GM19193 (cell line): ENCODE results near the gene EML4.

ENCODE experiments used
- POLR2A ChIP-seq: IDR thresholded peaks from 4 replicates; pipeline ENCODE4 v1.6.1; 2011; ENCODE audit not compliant: insufficient read depth, insufficient read length; ENCODE audit errors: extremely low read depth

Gene EML4

DNA sequence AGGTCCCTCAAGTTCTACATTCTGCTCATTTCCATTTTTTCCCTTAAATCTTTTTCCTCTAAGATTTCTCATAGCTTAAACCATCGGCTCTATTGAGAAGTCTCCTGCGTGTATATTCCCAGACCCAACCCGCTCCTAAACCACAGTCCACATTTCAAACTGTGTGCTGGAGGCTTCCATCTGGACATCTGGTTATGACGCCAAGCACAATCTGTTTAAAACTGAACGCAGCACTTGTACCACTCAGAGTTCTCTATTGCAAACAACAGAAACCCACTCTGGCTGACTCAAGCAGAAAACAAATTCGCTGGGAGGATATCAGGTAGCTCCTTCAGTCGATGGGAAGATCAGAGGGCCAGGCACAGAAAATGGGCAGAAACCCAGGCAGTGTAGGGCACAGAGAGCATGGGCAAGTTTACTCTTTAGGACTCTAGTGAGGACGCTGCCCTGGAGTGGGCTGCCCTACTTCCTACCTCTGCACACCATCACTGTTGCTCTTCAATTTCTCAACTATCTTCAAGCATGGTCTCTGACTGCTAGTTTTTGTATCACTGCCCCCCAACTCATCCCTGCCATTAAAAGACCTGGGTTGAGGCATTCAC is 5.6 kb upstream of the EML4 start:
- TF ChIP-seq POLR2A: no peak

DNA sequence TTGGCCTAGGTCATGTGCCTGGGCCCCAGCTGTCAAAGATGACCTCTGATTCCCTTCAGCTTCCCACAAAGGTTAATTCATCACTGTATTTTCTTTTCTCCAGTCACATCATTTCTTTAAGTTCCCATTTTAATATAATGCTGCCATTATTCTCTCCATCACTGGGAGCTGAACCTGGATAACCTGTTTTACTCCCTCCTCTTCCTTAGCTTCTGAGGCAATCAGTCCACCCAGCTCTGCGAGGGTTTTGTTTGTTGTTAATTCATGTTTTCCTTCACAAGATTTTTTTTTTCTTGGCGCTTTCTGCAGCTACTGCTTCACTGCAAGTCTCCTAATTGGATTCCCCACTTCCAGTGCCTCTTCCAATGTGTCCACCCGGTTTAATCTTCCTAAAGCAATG is 5.1 kb upstream of the EML4 start:
- TF ChIP-seq POLR2A: no peak

DNA sequence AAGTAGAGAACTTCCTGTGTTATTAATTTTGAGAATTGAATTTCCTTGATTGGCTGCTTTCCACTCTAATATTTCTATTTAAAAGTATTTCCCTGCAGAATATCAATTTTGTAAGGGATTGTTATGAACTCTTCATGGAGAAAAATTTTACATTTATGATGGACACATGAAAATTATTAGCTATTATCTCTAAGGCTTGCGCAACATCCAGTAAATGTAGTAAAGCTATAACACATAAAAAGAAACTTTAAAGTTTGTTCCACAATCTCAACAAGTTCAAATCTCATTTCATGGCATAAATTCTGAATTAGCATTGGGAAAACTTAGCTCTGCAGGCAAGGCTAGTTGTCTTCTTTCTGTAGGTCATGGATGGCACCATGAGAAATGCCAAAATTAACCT is 4.2 kb upstream of the EML4 start:
- no peak for TF ChIP-seq POLR2A

DNA sequence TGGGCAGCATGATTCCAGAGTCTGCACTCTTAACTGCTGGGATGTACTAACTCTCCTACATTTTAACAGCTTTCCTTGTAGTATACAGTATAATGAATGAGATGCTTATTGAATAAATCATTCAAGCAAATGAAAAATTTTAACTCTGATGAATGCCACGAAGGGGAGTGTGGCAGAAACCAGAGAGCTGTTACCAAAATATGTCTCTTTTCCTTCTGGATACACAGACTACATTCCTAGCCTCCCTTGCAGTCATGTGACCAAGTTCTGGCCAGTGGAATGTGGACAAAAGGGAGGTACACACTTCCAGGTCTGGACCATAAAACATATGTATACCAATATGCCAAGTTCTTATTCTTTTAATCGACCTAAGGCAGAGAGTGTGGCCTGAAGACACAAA is 1.7 kb upstream of the EML4 start:
- TF ChIP-seq POLR2A: no peak

GRCh38 chr2:42168459-42169099 is 574 bp upstream of the EML4 start:
- no peak for TF ChIP-seq POLR2A

DNA sequence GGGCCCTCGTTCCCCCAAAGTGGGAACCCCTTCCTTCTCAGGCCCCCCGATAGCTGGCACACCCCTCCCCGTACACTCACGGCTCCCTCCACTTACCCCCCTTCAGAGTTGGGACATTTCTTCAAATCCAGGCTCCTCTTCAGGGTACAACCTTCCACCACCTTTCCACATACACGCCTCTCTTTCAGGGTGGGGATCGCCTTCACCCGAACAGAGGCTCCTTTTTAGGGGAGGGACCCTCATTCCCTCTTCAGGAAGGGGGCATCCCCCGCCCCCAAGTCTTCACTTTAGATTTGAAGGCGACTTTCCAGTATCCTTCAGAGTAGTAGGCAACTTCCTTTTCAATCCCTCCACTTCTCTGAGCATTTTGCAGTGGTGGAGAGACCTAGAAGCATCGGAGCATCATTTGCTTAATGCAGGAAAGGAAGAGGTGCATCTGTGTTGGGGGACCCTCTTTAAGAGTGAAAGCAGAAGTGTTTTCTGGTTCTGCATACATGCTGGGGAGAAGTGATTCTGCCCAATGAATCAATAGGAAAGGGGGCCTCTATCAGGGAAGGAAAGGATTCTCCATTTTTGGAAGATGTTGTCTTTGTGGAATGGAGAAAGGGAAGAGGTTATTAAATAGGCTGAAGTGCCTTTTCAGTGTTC is 845 bp downstream of the EML4 start:
- no peak for TF ChIP-seq POLR2A

DNA sequence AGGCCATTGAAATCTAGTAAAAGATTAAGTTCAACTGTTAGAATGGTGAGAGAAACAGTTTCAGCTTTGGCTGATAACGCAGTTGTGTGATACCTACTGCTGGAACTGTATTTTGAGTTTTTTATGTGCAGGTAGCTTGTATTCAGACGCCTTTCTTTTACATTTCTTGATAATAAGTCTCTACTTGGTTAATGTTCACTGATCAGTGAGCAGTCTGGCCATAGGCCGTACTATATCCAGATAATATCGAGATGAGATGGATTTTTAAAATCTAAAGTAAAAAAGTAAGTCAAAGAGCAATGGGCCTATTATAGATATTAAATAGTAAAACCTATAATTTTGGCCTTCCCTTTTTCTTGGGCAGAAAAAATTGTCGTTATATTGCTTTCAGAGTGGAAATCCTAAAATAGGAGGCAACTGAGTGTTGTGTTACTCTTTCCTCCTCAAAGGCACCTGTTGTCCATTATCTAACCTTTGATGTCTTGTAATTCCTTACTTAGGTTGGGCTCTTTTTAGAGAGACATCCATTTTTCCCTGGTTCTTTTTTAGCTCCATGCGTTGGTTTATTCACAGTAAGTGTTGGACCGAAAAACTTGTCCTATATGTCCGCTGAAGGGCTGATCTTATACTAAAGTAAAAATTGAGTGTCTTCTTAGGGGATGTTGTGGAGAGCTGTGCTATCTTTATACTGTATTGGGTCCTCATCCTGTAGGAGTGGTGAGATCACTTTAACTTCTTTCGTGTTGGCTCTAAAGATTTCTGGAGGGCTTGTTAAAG is 1.7 kb downstream of the EML4 start:
- TF ChIP-seq POLR2A: no peak

DNA sequence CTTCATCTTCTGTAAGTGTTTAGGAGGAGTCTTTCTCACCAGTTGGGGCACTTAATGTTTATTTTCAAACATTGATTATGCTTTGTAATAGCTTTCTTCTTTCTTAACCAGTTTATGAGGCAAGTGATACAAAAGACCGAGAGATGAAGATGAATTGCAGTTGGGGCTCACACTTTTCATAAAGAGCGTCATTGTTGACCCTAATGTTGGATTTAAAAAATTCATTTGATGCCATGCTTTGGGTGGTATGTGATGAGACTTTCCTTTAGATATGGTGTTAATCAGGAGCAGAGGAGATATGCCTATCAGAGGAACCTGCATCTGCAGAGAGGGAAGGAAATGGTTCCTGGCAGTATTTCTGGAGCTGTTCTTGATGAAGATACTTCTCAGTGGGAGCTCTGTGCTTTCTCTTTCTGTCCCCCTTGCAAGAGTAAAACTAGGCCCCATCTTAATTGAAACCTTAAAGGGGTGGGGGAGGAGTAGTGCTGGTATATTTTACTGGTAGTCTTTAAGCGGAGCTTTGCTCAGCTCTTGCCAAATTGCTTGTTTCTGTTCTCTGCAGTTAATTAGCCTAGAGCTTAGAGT is 2.3 kb downstream of the EML4 start:
- no peak for TF ChIP-seq POLR2A

GRCh38 chr2:42172020-42172419 is 2.9 kb downstream of the EML4 start:
- no peak for TF ChIP-seq POLR2A

DNA sequence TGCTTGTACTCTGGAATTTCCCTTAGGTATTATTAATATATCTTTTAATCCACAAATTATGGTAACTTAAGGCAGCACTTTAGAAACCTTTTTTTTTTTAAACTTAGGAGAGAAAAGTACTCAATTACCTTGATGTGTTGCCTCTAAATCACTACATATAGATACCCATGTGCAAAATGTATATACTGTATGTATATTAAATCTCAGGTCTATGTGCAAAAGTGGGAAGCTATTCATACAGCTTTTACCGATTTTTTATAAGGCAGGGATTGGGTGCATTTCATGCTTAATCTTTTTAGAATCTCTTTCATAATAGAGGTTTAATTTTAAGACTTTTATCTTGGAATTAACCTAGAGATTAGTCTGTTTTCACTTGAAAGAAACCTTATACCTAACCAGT is 3.4 kb downstream of the EML4 start:
- no peak for TF ChIP-seq POLR2A

- TF ChIP-seq POLR2A: no peak
Measured at GRCh38 chr2:42176992-42177738, 8.0 kb downstream of the EML4 start.

- TF ChIP-seq POLR2A: no peak
Measured at GRCh38 chr2:42178335-42178734, 9.2 kb downstream of the EML4 start.

GRCh38 chr2:42180300-42180699 is 11.1 kb downstream of the EML4 start:
- no peak for TF ChIP-seq POLR2A

DNA sequence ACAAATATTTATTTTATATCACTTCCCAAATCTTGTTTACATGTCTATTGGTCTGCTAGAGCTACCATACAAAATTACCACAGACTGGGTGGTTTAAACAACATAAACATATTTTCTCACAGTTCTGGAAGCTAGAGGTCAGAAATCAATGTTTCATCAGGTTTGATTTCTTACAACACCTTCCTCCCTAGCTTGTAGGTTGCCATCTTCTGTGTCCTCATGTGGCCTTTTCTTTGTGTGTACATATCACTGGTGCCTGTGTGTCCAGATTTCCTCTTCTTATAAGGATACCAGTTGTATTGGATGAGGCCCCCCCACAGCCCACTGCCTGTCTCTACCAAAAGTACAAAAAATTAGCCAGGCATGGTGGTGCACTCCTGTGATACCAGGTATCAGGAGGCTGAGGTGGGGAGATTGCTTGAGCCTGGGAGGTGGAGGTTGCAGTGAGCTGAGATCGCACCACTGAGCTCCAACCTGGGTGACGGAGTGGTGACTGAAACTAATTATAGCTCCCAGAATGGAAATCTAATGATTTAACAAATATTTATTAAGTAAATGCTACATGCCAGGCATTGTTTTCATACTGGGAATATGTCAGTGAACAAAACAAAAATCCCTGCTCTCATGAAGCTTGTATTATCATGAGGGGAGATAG is 13.6 kb downstream of the EML4 start:
- no peak for TF ChIP-seq POLR2A
